Peyer's patch (tissue), 4 donors: Measurements from ENCODE around the gene ETV3. TPM values are rescaled to one million over a fixed set of nuclear protein-coding genes. Genes with fewer than 3 reads are reported as not detected.

Experiments
- DNase-seq, 3 donors: peaks; one replicate each; pipeline ENCODE4 v3.0.0-alpha.2; 2017 to 2019
- H3K27ac ChIP-seq, 4 donors: fragments of 200-600 bp; sonication (generic); one replicate each; pipeline ENCODE4 v1.5.1; 2016 to 2019
- H3K27me3 ChIP-seq, 2 donors: fragments of 200-600 bp; sonication (generic); one replicate each; pipeline ENCODE4 v1.5.1; 2019
- H3K36me3 ChIP-seq, 3 donors: fragments of 200-600 bp; sonication (generic); one replicate each; pipeline ENCODE4 v1.5.1; 2016 to 2019
- H3K4me1 ChIP-seq, 4 donors: fragments of 200-600 bp; sonication (generic); one replicate each; pipeline ENCODE4 v1.5.1; 2016 to 2019
- H3K4me3 ChIP-seq, 4 donors: fragments of 200-600 bp; sonication (generic); 1 replicate in 3 of 4; 2 replicates in 1 of 4; pipeline ENCODE4 v1.5.1; 2016 to 2019; ENCODE audit warnings: mild to moderate bottlenecking in 1 of 4
- H3K9me3 ChIP-seq, 4 donors: fragments of 200-600 bp; sonication (generic); one replicate each; pipeline ENCODE4 v1.5.1; 2016 to 2019; ENCODE audit warnings: mild to moderate bottlenecking in 1 of 4
- POLR2A ChIP-seq, 2 donors: fragments of 450-650 bp; IDR thresholded peaks; one replicate each; pipeline ENCODE4 v1.5.1; 2017; ENCODE audit warnings: antibody characterized with exemption in 2 of 2, mild to moderate bottlenecking in 2 of 2, moderate library complexity in 2 of 2
- total RNA-seq, 4 donors: library from RNA; depleted of rRNA; stranded (reverse); fragments of >200 nt; gene quantifications; one replicate each; pipeline ENCODE4 v1.1.0, GENCODE V29; 2016
- TF ChIP-seq, protein P1 (sequence below), 6 experiments: fragments of 450-650 bp in 4 of 6; fragments of 200-600 bp in 2 of 6; sonication (generic) in 1 of 6; IDR thresholded peaks; one replicate each; pipeline ENCODE4 v1.5.1; 2017 to 2019; ENCODE audit warnings: antibody characterized with exemption in 6 of 6, mild to moderate bottlenecking in 3 of 6, moderate library complexity in 1 of 6

Gene ETV3
- total RNA-seq, 4 donors from 2014 or later = 10.7 to 25.8 (median 20.2) TPM

DNA sequence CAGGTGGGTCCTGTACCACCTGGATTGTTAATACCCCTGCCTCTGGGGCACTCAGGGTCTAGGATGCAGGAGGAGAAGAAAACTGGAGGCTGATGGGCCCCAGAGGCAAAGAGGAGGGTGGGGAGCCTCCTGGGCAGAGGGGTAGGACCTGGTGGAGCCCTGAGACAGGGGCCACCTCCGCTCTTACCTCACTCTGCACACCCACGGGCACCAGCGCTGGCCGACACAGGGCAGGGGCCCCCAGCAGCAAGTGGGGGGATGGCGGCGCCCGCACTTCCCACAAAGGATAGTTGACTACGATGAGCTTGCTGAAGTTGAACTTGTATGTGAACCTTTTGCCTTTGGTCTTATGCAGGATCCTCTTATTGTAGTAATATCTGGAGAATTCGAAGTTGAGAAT lies 39.7 kb downstream of the ETV3 start:
- DNase-seq = no peak
- TF ChIP-seq POLR2A (IDR thresholded peaks at IDR 0.05) = no peak
- TF ChIP-seq, protein P1, sequence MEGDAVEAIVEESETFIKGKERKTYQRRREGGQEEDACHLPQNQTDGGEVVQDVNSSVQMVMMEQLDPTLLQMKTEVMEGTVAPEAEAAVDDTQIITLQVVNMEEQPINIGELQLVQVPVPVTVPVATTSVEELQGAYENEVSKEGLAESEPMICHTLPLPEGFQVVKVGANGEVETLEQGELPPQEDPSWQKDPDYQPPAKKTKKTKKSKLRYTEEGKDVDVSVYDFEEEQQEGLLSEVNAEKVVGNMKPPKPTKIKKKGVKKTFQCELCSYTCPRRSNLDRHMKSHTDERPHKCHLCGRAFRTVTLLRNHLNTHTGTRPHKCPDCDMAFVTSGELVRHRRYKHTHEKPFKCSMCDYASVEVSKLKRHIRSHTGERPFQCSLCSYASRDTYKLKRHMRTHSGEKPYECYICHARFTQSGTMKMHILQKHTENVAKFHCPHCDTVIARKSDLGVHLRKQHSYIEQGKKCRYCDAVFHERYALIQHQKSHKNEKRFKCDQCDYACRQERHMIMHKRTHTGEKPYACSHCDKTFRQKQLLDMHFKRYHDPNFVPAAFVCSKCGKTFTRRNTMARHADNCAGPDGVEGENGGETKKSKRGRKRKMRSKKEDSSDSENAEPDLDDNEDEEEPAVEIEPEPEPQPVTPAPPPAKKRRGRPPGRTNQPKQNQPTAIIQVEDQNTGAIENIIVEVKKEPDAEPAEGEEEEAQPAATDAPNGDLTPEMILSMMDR (IDR thresholded peaks at IDR 0.05) = no peak
- H3K9me3 ChIP-seq = no peaks in the 10 kb centered on the region
- no peaks in the 10 kb centered on the region for H3K36me3 ChIP-seq
- no peak overlapping the region for H3K27ac ChIP-seq
- H3K27me3 ChIP-seq = no peaks in the 10 kb centered on the region
- no peak overlapping the region for H3K4me3 ChIP-seq
- no peaks in the 10 kb centered on the region for H3K4me1 ChIP-seq

DNA sequence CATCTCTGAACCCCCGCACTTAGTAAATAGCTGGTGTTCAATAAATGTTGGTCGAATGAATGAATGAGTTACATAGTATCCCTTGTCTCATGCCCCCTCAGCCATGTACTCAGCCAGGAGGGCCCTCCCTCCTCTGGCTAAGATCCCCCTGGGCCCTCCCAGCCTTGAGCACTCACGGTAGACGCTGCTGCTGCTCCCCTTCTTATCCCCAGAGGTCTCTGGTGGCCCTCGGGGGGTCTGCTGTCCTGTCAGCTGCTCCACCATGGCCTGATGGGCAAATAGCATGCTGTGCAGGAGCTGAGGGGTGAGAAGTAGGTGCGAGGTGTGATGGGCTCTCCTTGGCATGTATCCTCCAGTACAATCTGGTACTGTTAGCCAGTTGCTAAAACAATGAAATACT lies 40.5 kb downstream of the ETV3 start:
- Histone ChIP-seq H3K27me3 (no peaks in the 10 kb centered on the region), H3K9me3 (no peaks in the 10 kb centered on the region), H3K36me3 (no peaks in the 10 kb centered on the region), H3K4me1 (no peaks in the 10 kb centered on the region), H3K4me3 (no peak overlapping the region), H3K27ac (no peak overlapping the region)
- TF ChIP-seq, protein P1 (IDR thresholded peaks at IDR 0.05) = no peak
- TF ChIP-seq POLR2A (IDR thresholded peaks at IDR 0.05) = no peak
- no peak for DNase-seq

DNA sequence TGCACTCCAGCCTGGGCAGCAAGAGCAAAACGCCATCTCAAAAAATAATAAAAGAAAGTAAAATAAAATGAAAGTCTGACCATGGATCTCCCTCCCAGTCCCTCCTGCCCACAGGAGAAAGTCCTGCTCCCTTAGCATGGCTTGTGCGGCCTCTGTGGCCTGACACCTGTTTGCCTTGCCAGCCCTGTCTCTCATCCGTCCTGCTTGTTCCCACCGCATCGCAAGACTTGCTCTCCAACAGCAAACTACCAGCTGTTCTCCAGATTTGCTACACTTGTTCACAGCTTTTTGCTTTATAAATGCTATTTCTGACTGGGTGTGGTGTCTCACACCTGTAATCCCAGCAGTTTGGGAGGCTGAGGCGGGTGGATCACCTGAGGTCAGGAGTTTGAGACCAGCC lies 41.3 kb downstream of the ETV3 start:
- no peaks in the 10 kb centered on the region for H3K9me3 ChIP-seq
- no peaks in the 10 kb centered on the region for H3K4me1 ChIP-seq
- no peak overlapping the region for H3K27ac ChIP-seq
- no peak overlapping the region for H3K4me3 ChIP-seq
- TF ChIP-seq POLR2A (IDR thresholded peaks at IDR 0.05) = no peak
- TF ChIP-seq, protein P1 (IDR thresholded peaks at IDR 0.05) = no peak
- H3K27me3 ChIP-seq = no peaks in the 10 kb centered on the region
- no peak for DNase-seq
- H3K36me3 ChIP-seq = no peaks in the 10 kb centered on the region

DNA sequence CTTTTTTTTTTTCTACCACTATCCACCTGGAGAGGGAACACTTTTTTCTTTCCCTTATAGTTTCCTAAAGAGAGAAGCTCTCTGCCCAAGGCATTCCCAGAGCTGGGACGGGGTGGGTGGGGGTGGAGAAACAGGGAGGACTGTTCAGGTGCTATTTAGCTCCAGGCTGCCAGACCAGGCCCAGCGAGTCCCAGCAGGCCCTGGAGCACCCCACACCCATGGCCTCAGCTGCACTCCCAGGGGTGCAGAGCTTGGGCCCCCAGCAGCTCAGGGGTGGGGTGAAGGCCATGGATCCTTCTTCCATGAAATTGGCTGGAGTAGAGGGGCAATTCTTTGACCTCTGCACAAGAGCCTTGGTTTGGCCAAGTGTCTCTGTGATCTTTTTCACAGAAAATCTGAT lies 42.6 kb downstream of the ETV3 start:
- DNase-seq = no peak
- Histone ChIP-seq H3K9me3 (no peaks in the 10 kb centered on the region), H3K27ac (no peak overlapping the region)

DNA sequence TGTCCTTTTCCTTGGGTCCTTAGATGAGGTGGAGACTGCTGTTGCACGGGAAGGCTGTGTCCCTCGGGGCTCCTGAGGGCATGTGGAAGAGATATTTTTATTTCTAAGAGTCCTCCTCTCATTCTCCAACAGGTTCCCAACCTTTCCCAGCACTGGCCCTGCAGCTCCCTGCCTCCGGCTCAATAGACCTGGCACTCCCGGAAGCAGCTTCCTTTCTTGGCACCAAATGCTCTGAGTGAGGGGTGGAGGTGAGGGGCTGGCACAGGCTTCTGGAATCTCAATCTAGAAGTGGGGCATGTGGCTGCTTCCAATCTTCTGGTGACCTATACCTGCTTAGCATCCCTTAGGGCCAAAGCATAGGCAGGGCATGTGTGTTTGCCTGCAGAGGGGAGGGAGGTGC lies 43.1 kb downstream of the ETV3 start:
- no peak for DNase-seq
- Histone ChIP-seq H3K36me3 (no peaks in the 10 kb centered on the region), H3K4me3 (no peak overlapping the region), H3K4me1 (no peaks in the 10 kb centered on the region), H3K27ac (no peak overlapping the region), H3K27me3 (no peaks in the 10 kb centered on the region), H3K9me3 (no peaks in the 10 kb centered on the region)
- TF ChIP-seq, protein P1 (IDR thresholded peaks at IDR 0.05) = no peak

More for the DNA sequence above, 42.6 kb downstream of the ETV3 start:
- H3K4me3 ChIP-seq = no peak overlapping the region
- TF ChIP-seq POLR2A (IDR thresholded peaks at IDR 0.05) = no peak
- TF ChIP-seq, protein P1 (IDR thresholded peaks at IDR 0.05) = no peak
- no peaks in the 10 kb centered on the region for H3K4me1 ChIP-seq
- no peaks in the 10 kb centered on the region for H3K27me3 ChIP-seq
- H3K36me3 ChIP-seq = no peaks in the 10 kb centered on the region

DNA sequence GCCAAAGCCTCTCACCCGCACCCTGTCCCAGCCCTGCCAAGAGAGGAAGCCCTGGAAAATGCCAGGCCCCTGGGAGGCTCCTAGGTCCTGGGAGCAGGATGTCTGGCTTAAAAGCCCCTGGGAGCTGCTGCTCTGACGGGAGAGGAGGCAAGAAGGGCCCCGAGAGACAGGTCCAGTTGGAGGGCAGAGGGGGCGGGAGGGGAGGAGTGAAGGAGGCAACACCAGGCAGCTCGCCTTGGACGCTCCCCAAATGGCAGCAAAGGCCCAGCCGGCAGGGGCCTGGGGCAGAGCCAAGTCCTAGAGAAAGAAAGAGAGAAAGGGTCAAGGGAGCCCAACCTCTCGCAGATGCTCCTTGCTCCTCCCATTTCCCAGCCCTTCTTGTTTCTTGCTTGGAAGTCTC lies 45.4 kb downstream of the ETV3 start:
- Histone ChIP-seq H3K27me3 (no peaks in the 10 kb centered on the region), H3K4me3 (no peak overlapping the region), H3K9me3 (no peaks in the 10 kb centered on the region), H3K36me3 (no peaks in the 10 kb centered on the region), H3K27ac (no peak overlapping the region), H3K4me1 (no peaks in the 10 kb centered on the region)
- peak in 1 of 3 donors; percentile 43 for DNase-seq
- TF ChIP-seq, protein P1 (IDR thresholded peaks at IDR 0.05) = no peak
- TF ChIP-seq POLR2A (IDR thresholded peaks at IDR 0.05) = no peak
